ENCODE data around the gene CSRP1. TPM values are rescaled to one million over a fixed set of nuclear protein-coding genes. Genes with fewer than 3 reads are reported as not detected.

CSRP1 gene
- total RNA-seq, 1 donor from 2014 or later = 19.4 TPM

DNA sequence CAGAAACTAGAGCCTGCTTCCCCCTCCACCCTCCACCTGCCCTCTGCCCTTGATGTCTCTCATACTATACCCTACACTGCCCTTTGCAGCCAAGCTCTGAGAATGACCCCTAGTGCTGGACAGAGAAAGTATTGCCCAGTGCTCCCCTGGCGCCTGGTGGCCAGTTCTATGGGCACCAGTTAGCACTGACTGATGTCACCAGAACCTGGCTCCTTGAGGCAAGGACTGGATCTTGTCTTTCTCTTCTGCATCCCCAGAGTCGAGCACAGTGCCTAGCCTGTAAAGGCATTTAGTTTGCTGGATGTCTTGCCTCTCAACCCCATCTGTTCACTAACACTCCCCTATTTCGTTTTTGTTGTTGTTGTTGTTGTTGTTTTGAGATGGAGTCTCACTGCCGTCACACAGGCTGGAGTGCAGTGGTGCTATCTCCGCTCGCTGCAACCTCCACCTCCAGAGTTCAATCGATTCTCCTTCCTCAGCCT, 43.8 kb downstream of the CSRP1 start:
- H3K4me1 Mint-ChIP-seq (ENCODE audit: low read depth) = peaks cover 20% of the 10 kb centered on the region
- peaks cover 10% of the 10 kb centered on the region for H3K36me3 Mint-ChIP-seq (ENCODE audit: insufficient read depth)
- peaks cover 3% of the 10 kb centered on the region for H3K27me3 Mint-ChIP-seq
- H3K4me3 Mint-ChIP-seq (ENCODE audit: low read depth) = no peak overlapping the region
- DNase-seq (ENCODE audit: low spot score, unreplicated experiment) = no peak
- peak overlapping the region; percentile 43 for H3K27ac Mint-ChIP-seq
- TF ChIP-seq, protein P1, sequence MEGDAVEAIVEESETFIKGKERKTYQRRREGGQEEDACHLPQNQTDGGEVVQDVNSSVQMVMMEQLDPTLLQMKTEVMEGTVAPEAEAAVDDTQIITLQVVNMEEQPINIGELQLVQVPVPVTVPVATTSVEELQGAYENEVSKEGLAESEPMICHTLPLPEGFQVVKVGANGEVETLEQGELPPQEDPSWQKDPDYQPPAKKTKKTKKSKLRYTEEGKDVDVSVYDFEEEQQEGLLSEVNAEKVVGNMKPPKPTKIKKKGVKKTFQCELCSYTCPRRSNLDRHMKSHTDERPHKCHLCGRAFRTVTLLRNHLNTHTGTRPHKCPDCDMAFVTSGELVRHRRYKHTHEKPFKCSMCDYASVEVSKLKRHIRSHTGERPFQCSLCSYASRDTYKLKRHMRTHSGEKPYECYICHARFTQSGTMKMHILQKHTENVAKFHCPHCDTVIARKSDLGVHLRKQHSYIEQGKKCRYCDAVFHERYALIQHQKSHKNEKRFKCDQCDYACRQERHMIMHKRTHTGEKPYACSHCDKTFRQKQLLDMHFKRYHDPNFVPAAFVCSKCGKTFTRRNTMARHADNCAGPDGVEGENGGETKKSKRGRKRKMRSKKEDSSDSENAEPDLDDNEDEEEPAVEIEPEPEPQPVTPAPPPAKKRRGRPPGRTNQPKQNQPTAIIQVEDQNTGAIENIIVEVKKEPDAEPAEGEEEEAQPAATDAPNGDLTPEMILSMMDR (IDR thresholded peaks at IDR 0.05; ENCODE audit: unreplicated experiment) = peak; percentile 24
- no peaks in the 10 kb centered on the region for H3K9me3 Mint-ChIP-seq (ENCODE audit: low read depth)

DNA sequence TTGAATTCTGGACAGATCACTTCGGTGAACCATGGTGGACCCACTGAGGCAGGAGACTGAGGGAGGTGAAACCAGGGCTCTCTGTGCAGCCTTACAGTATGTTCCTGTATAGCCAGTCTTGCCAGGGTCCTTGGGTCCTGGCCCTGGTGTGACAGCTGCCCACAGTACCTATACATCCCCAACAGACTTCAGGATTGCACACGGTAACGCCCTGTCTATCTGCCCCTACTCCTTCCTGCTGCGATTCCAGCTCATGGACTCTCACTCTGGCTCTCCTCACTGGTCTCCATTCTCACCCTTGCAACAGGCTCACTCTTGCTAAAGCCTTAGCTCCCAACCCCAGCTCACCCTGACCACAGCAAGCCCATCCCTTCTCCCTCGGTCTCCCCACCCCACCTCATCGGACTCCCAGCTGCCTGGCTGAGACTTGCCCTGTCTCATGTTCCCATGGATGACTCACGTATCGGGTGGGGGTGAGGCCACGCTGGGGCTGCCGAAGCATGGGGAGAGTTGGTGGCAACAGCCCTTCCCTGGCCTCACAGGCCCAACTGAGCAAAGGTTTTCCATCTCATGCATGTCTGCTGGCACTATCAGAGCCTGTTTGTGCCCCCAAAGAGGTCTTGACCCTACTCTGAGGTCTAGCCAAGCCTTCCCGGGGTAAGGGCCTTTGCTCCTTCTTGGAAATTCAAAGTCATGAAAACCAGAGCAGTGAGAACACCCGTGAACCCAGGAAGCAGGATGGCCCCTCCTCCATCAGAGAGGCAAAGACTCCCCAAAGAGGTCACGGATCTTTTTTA, 45.1 kb downstream of the CSRP1 start:
- peak overlapping the region; percentile 91 for H3K27ac Mint-ChIP-seq
- no peak for DNase-seq (ENCODE audit: low spot score, unreplicated experiment)
- no peaks in the 10 kb centered on the region for H3K9me3 Mint-ChIP-seq (ENCODE audit: low read depth)
- TF ChIP-seq, protein P1 (IDR thresholded peaks at IDR 0.05; ENCODE audit: unreplicated experiment) = no peak
- peaks cover 16% of the 10 kb centered on the region for H3K4me1 Mint-ChIP-seq (ENCODE audit: low read depth)
- H3K27me3 Mint-ChIP-seq = peaks cover 8% of the 10 kb centered on the region
- H3K4me3 Mint-ChIP-seq (ENCODE audit: low read depth) = no peak overlapping the region
- peaks cover 8% of the 10 kb centered on the region for H3K36me3 Mint-ChIP-seq (ENCODE audit: insufficient read depth)

DNA sequence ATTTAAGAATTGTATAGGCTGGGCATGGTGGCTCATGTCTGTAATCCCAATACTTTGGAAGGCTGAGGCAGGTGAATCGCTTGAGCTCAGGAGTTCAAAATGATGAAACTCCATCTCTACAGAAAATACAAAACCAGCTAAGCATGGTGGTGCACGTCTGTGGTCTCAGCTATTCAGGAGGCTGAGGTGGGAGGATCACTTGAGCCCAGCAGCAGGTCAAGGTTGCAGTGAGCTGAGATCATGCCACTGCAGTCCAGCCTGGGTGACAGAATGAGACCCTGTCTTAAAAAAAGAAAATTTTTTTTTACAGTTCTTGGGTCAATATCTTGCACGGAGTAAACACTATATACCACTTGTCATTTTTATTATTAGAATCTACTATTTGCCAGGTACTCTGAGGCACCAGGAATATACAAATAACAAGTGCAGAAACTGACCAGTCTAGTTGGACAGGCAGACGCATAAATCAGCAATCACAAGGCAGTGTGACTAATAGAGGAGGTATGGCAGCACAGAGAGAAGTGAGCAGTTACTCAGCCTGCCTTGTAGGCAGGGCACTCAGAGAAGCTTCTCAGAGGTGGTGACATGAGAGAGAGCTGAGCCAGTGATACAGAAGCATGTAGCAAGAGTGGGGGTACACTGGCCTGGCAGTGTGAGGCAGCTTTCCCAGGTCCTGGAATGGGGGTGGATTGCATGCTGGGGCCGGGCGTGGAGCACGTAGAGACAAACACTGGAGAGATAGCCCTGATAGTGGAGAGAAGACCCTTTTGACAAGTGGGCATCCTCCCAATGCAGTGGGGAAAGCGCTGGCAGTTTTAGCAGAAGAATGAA, 45.9 kb downstream of the CSRP1 start:
- DNase-seq (ENCODE audit: low spot score, unreplicated experiment) = no peak
- H3K4me3 Mint-ChIP-seq (ENCODE audit: low read depth) = no peak overlapping the region
- H3K27ac Mint-ChIP-seq = peak overlapping the region; percentile 91
- peaks cover 16% of the 10 kb centered on the region for H3K4me1 Mint-ChIP-seq (ENCODE audit: low read depth)
- H3K9me3 Mint-ChIP-seq (ENCODE audit: low read depth) = no peaks in the 10 kb centered on the region
- H3K27me3 Mint-ChIP-seq = peaks cover 9% of the 10 kb centered on the region
- H3K36me3 Mint-ChIP-seq (ENCODE audit: insufficient read depth) = peaks cover 8% of the 10 kb centered on the region
- TF ChIP-seq, protein P1 (IDR thresholded peaks at IDR 0.05; ENCODE audit: unreplicated experiment) = no peak

DNA sequence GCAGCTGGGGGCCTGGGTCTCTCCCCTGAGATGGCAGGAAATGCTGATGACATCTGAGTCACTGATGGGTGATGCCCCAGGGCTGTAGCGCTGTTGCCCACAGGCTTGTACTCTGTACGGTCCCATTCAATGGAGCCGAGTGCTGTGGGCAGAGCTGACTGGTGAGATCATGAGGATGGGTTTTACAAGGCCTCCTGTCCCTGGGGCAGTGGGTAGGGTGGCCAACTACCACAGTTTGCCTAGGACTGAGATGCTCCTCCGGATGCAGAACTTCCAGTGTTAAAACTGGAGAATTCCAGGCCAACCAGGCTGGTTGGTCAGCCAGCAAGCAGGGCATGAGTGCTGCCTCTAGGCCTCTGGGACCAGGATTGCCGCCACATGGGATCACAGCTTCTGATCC, 47.1 kb downstream of the CSRP1 start:
- H3K9me3 Mint-ChIP-seq (ENCODE audit: low read depth) = no peaks in the 10 kb centered on the region
- no peak overlapping the region for H3K4me3 Mint-ChIP-seq (ENCODE audit: low read depth)
- peaks cover 4% of the 10 kb centered on the region for H3K36me3 Mint-ChIP-seq (ENCODE audit: insufficient read depth)
- peaks cover 13% of the 10 kb centered on the region for H3K27me3 Mint-ChIP-seq
- no peak overlapping the region for H3K27ac Mint-ChIP-seq
- TF ChIP-seq, protein P1 (IDR thresholded peaks at IDR 0.05; ENCODE audit: unreplicated experiment) = no peak
- DNase-seq (ENCODE audit: low spot score, unreplicated experiment) = no peak
- H3K4me1 Mint-ChIP-seq (ENCODE audit: low read depth) = peaks cover 16% of the 10 kb centered on the region

DNA sequence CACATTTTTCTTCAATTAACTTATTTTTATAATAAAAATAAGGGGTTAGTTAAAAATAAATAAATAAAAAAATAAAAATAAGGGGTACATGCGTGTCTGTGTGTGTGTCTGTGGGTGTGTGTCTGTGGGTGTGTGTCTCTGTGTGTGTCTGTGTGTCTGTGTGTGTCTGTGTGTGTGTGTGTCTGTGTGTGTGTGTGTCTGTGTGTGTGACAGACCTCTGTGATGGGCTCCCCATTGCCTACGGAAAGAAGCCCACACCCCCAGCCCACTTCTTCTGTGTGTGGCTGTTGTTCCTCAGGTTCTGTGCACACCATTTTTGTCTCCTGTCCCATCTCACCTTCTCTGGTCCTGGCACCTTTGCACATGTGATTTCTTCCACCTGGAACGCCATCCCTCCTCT, 47.9 kb downstream of the CSRP1 start:
- TF ChIP-seq, protein P1 (IDR thresholded peaks at IDR 0.05; ENCODE audit: unreplicated experiment) = no peak
- Mint-ChIP-seq H3K9me3 (ENCODE audit: low read depth) (no peaks in the 10 kb centered on the region), H3K36me3 (ENCODE audit: insufficient read depth) (peaks cover 2% of the 10 kb centered on the region), H3K4me3 (ENCODE audit: low read depth) (no peak overlapping the region), H3K27me3 (peaks cover 16% of the 10 kb centered on the region), H3K27ac (no peak overlapping the region), H3K4me1 (ENCODE audit: low read depth) (peaks cover 16% of the 10 kb centered on the region)
- DNase-seq (ENCODE audit: low spot score, unreplicated experiment) = no peak
